Muscle of back (tissue), 11 donors: Measurements from ENCODE around the gene KRI1. TPM values are rescaled to one million over a fixed set of nuclear protein-coding genes. Genes with fewer than 3 reads are reported as not detected.
A peak's percentile ranks its signal among the peaks of the same experiment; 100 is the strongest.

Experiments used
- DNase-seq, 3 donors: peaks; one replicate each; pipeline versions ENCODE4 v3.0.0 to v3.0.0-alpha.2; 2013
- polyA plus RNA-seq, 10 donors: library from polyadenylated mRNA; unstranded; fragments of 120-200 nt; gene quantifications; one replicate each; pipeline ENCODE4 v1.2.1, GENCODE V29; 2013; ENCODE audit not compliant: insufficient read length in 10 of 10

The KRI1 gene
- polyA plus RNA-seq, 10 donors, result 15.6 to 27.9 (median 22.0) TPM

GRCh38 chr19:10519421-10519820, 46.4 kb downstream of the KRI1 start:
- no peak for DNase-seq

- no peak for DNase-seq
These were observed 47.1 kb downstream of the KRI1 start for GRCh38 chr19:10518444-10519361.

GRCh38 chr19:10517760-10518443, 47.9 kb downstream of the KRI1 start:
- DNase-seq, result peak in 1 of 3 donors; percentile 45

GRCh38 chr19:10517361-10517759, 48.5 kb downstream of the KRI1 start, which contains the start of gene S1PR5:
S1PR5 (minus strand) TSS chr19:10517447; CDS start chr19:10515011, 2,436 bp downstream.
- DNase-seq, result peak in 1 of 3 donors; percentile 36

DNA sequence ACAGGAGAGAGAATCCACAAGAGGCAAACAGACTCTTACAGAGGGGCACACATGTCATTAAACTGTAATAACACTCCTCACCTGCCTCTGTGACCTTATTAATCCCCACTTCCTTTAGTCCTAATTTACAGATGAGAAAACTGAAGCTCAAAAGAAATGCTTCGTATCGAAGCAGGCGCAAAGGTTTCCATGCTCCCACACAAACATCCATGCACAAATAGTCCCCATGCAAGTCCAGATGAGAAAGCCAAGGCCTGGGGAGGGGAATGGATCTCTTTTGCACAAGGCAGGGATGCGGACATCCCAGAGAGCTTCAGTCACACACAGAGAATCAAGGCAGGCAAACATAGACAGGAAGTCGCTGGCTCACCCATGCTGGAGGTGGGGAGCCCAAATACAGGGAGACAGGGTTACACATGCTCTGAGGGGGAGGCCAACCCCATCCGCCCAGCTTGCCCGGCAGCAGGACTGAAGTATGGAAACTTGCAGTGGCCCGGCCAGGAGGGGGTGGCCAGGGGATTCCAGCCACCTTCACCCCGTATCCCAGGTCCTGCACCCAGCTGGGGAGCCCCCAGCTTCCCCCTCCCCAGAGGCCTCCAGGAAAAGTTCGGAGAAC, 49.0 kb downstream of the KRI1 start:
- peak in 1 of 3 donors; percentile 17 for DNase-seq

- no peak for DNase-seq
These were observed 49.8 kb downstream of the KRI1 start for GRCh38 chr19:10516064-10516385.

- DNase-seq, result peak in 1 of 3 donors; percentile 29
These were observed 51.3 kb downstream of the KRI1 start for GRCh38 chr19:10514211-10515145.

- no peak for DNase-seq
These were observed 52.6 kb downstream of the KRI1 start for GRCh38 chr19:10513223-10513622.

DNA sequence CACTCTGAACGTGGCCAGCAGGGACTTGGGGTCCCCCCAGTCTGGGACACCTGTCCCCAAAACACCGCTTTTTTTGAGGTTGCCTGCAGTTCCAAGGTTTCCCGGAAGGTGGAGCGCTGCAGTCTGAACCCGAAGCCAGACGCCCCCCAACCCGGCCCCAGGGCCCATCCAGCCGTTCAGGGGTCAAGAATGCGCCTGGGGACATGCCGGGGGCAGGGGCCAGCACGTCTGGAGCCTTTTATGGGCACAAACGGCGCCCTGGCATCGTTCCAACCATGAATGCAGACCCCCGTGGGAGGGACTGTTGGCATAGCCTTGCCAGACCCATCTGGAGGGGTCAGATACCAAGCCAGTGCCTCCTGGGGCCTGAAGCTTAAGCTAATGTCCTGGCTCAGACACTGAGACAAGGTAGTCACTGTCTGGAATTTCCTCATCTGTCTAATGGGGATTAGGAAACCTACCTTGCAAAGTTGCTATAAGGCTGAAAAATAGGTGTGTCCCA, 55.5 kb downstream of the KRI1 start:
- DNase-seq, result peak in 1 of 3 donors; percentile 25

DNA sequence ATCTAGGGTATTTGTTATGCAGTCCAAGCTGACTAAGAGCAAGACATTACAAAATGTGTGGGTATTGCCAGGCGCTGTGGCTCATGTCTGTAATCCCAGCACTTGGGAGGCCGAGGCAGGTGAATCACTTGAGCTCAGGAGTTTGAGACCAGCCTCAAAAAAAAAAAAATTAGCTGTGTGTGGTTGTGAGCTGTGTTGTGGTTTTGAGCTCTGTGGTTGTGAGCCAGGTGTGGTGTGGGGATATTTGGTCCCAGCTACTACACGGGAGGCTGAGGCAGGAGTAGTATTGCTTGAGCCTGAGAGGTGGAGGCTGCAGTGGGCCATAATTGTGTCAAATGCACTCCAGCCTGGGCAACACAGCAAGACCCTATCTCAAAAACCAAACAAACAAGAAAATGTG, 57.1 kb downstream of the KRI1 start:
- DNase-seq, result no peak

- DNase-seq, result no peak
These were observed 57.8 kb downstream of the KRI1 start for GRCh38 chr19:10508036-10508435.

DNA sequence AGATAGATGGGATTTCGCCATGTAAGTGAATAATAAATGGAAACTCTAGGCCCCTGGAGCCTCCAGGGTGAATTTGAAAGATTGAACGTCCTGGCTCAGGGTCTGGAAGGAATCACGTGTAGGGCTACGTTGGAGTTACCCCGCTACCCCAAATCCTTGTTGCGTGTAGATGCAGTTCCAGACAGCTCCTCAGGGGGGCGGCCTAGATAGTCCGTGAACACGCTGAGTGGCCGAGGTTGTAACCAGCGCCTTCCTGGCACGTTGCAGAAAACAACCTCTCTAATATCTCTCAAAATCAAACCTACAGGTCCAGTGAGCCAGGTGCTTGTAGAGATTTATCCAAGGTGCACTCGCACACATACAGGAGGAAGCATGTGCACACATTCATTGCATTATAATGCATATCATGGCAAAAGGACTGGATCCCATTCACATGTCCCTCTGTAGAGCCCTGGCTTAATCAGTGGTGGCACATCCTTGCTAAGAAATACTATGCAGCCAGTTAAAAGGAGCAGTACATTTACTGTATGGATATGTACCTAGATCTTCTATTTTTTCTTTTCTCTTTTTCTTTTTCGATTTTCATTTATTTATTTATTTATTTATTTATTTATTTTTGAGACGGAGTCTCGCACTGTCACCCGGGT, 60.1 kb downstream of the KRI1 start:
- peak; percentile 32 to 75 (median 67) for DNase-seq

Other genes with a start within 250 kb of the KRI1 start
- gene FDX2, start 250.0 kb downstream of the KRI1 start, polyA plus RNA-seq, result 10 to 100 TPM; 10.8 to 18.1 (median 14.8) TPM
- gene RAVER1, start 232.5 kb downstream of the KRI1 start, polyA plus RNA-seq, result 10 to 100 TPM in 8 of 10 donors, 1 to 10 TPM in 2; 9.4 to 21.1 (median 15.0) TPM
- gene ICAM3, start 226.4 kb downstream of the KRI1 start, polyA plus RNA-seq, result 10 to 100 TPM in 1 of 10 donors, 1 to 10 TPM in 9; 4.5 to 15.8 (median 6.0) TPM
- 10 to 100 TPM; 49.2 to 99.2 (median 62.8) TPM for gene TYK2, start 185.4 kb downstream of the KRI1 start, polyA plus RNA-seq
- gene CDC37, start 162.5 kb downstream of the KRI1 start, polyA plus RNA-seq, result 100 to 1,000 TPM; 104 to 142 (median 124) TPM
- gene PDE4A, start 145.5 kb downstream of the KRI1 start, polyA plus RNA-seq, result 1 to 10 TPM; 2.9 to 4.8 (median 3.9) TPM
- gene KEAP1, start 62.7 kb downstream of the KRI1 start, polyA plus RNA-seq, result 10 to 100 TPM; 57.9 to 73.5 (median 65.2) TPM
- 1 to 10 TPM in 9 of 10 donors, under 1 TPM in 1; 0.95 to 2.9 (median 1.2) TPM for gene S1PR5, start 48.6 kb downstream of the KRI1 start, polyA plus RNA-seq
- gene ATG4D, start 22.1 kb downstream of the KRI1 start, polyA plus RNA-seq, result 10 to 100 TPM; 15.1 to 25.3 (median 20.6) TPM
- 10 to 100 TPM; 13.6 to 22.3 (median 15.5) TPM for gene CDKN2D, start 3.0 kb upstream of the KRI1 start, polyA plus RNA-seq
- gene AP1M2, start 21.3 kb upstream of the KRI1 start, polyA plus RNA-seq, result 1 to 10 TPM in 2 of 10 donors, under 1 TPM in 4, not detected in 4; 0.23 to 2.9 (median 0.43) TPM
- gene SLC44A2, start 59.5 kb upstream of the KRI1 start, polyA plus RNA-seq, result 100 to 1,000 TPM; 112 to 146 (median 132) TPM
- 100 to 1,000 TPM; 126 to 193 (median 157) TPM for gene ILF3, start 88.3 kb upstream of the KRI1 start, polyA plus RNA-seq
- gene QTRT1, start 135.4 kb upstream of the KRI1 start, polyA plus RNA-seq, result 10 to 100 TPM; 20.0 to 40.3 (median 29.4) TPM
- gene DNM2, start 152.1 kb upstream of the KRI1 start, polyA plus RNA-seq, result 10 to 100 TPM; 60.7 to 83.2 (median 72.5) TPM